ENCODE results near the gene SLIT3.

DNA sequence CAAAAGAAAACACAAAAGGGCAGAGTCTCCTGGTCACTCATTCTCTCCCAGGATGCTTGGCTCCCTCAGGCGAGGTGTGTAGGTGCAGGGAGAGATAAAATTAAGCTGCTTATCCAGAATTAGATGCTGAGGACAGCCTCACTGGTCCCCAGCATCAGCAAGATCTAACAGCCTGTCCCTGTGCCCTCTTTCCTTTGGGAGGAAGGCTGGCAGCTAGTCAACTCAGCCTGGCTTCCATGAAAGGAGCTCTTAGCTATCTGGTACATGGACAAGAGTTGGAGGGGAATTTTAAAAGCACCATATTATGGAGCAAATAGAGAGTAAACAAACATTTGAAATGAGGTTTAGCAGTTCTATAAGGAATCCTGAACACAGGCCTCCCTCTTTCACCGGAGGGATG, 523.3 kb downstream of the SLIT3 start:
- TF ChIP-seq, protein P1, sequence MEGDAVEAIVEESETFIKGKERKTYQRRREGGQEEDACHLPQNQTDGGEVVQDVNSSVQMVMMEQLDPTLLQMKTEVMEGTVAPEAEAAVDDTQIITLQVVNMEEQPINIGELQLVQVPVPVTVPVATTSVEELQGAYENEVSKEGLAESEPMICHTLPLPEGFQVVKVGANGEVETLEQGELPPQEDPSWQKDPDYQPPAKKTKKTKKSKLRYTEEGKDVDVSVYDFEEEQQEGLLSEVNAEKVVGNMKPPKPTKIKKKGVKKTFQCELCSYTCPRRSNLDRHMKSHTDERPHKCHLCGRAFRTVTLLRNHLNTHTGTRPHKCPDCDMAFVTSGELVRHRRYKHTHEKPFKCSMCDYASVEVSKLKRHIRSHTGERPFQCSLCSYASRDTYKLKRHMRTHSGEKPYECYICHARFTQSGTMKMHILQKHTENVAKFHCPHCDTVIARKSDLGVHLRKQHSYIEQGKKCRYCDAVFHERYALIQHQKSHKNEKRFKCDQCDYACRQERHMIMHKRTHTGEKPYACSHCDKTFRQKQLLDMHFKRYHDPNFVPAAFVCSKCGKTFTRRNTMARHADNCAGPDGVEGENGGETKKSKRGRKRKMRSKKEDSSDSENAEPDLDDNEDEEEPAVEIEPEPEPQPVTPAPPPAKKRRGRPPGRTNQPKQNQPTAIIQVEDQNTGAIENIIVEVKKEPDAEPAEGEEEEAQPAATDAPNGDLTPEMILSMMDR (IDR thresholded peaks at IDR 0.05; ENCODE audit: poor library complexity): no peak
- TF ChIP-seq EZH2 (IDR thresholded peaks at IDR 0.05; ENCODE audit: borderline replicate concordance) (no peak), EZH2phosphoT487 (IDR thresholded peaks at IDR 0.05; ENCODE audit: low read depth, severe bottlenecking, unreplicated experiment) (no peak)
